HG03439 (cell line): ENCODE results near the gene TMEM121B.

Source experiments
- ATAC-seq: cut with Tn5 transposase; IDR thresholded peaks from one replicate; pipeline ENCODE4 v1.9.1; 2021; ENCODE audit warnings: mild to moderate bottlenecking, moderate library complexity; ENCODE audit not compliant: unreplicated experiment

Gene TMEM121B

DNA sequence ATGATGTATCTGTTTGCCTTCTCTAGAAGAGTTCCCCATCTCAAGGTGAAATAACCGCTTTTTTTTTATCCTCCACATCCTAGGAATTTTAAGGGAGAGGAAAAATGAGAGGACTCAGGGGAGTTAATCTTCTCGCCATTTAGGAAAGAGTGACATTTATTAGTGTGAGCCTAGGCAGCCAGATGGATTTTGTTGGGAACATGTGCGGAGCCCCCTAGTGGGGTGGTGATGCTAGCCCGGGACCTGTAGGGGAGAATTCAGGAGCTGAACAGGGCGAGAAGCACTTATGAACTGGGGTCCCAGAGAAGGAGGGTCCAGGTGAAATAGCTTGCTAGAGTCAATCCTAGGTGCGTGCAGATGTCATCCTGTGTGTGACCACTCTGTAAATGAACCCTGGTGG lies 25.6 kb downstream of the TMEM121B start:
- no peak for ATAC-seq

DNA sequence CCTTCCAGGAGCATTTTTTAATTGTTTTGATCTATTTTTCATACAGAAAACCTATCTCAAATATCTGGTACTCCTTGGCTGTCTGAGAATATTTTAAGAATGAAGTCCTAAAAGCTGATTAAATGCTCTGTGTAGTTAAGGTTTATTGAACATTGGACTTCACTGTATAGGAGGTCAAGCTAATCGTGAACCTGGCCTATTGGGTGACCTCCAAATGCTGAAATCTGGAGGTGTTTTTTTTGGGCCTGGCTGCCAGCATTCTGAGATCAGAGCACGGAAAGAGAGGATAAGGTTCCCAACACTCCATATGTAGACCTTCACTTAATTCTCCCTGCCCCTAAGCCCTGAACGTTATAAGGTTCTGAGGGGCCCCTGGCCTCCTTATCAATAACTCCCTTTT lies 28.1 kb downstream of the TMEM121B start:
- no peak for ATAC-seq

DNA sequence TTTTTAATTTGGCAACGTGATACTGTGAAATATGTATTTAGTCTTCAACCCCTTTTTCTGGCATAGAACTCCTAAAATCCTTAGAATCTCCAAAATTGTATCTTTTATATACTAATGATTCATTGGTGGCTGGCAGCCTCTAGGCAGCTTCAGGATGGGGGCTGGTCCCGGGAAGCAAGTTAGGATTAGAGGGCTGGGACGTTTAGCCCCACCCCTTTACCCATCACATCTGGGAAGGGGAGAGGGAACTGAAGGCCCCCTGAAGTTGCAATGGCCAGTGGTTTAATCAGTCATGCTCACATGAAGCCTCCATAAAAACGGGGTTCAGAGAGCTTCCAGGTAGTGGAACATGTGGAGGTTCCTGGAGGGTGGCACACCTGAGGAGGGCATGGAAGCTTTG lies 29.3 kb downstream of the TMEM121B start:
- ATAC-seq = no peak

DNA sequence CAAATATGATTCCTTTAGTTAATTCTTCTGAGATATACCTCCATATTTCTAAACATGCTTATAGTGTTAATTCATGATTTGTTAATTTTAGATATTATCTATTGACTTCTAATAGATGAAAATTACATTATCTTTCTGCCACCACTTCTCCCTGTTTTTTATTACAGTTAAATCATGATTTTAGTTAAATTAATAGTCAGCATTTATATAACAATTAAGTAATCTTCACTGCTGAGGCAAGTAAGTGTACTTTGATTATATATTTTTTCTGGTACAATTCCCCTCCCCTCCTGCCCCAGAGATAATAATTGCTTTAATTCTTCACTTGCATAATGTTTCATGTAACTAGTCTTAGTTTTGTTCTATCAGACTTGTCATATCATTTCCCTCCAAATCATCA lies 30.6 kb downstream of the TMEM121B start:
- no peak for ATAC-seq

DNA sequence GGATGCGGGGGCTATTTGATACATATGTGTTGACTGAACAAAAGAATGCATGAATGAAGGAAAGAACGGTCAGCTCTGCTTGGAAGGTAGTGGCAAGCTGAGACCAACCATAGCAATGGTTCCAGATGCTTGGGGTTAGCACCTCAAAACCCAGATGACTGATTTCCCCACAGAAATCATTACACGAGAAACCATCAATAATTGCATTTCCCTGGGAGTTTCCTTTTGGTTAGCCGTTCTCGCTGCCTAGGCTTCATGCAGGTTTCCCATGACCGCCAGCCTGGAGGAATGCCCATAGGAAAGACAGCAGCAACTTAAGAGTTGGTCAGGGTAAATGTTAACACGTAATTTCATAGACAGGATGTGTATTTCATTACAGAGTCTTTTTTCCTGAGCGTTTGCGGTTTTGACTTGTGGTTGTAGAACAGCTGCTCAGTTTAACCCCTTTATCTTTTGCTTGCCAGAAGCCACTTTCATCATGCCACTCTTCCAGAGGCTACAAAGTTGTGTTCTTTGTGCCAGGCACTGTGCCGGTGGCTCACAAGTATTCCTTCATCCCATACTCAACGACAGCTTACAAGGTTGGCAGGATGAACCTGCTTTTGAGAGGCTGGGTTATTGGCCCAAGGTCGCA lies 33.5 kb downstream of the TMEM121B start:
- no peak for ATAC-seq

DNA sequence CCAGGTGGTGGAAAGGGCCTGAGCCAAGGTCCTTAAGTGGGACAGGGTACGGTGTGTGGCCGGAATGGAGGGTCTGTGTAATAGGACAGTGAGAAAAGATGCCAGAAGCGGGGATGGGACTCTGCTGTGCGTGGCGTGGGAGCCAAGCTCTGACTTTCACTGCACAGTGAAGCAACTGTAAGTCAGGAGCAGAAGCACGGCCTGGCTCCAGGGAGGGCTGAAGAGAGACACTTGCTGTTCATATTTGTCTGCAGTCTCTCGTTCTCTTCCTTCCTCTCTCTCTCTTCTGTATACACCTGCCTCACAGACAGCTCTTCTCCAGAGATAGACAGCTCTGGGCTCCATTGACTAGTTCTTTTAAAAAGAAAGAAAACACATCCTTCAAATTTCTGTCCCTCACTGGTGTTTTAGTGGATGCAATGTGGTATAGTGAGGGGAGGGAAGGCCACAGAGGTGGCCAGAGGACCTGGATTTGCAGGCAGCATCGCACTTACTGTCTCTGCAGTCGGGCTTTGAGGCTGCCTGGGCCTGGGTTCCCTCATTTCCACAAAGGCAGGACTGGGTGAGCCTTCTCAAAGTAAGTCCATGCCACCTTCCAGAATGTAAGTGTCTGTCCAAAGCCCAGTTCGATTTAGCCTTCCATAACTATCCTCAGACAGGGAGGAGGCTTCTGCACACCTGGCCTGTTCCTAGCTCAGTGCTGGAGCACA lies 34.2 kb downstream of the TMEM121B start:
- ATAC-seq = no peak

DNA sequence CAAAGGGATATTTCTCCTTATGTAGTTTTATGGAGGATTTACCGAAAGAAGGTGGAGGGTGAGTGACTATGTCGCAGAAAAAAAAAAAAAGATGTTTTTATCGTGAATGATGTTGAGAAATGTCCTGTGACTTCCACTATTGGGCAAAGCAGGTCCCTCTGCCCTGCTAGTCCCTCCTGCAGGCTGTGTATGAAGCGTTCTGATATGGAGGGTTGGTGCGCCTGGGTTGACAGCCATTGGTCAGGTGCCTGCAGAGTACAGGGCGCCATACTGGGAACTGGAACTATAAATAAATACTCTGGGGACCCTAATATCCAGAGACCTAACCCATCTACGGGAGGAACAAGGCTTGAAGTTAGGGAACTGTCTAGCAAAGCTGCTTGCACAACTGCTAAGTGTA lies 34.9 kb downstream of the TMEM121B start:
- ATAC-seq = no peak

DNA sequence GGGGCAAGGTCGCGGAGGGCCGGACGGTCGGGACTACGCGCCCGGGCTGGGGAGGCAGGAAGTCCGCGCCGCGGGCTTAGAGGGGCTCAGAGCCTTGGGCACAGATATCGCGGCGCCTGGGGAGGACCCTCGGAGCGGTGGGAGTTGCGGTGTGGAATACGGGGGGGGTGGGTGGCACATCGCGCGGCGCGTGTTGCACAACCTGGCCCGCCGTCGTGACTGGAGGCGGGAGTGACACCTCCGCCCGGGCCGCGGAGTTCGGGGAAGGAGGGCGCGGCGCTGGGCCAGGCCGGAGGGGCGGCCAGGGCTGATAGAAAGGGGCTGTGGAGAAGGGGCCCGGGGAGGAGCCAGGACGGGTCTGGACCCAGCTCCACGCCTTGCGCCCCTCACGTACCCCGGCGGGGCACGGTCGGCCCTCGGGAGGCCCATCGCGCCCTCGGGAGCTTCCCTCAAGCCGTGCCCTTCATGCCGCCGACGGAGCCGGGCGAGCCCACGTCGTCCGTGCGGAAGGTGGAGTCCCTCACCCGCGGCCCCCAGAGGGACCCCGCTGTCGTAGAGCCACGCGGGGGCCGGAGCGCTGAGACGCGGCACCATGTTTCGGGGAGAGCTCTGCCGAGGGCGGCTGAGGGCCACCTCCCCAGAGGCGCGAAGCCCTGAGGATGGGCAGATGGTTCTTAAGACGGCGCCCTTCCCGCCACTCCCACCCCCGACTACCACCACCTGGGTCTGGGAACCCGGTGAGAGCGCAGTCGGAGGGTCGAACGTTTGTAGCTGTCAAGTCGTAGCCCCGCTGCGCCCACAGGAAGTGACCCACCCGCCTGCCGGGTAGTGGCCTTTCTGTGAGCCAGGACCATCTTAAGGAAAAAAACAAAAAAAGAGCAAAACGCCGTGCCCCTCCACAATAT lies 35.6 kb downstream of the TMEM121B start:
- peak; percentile 14 for ATAC-seq

DNA sequence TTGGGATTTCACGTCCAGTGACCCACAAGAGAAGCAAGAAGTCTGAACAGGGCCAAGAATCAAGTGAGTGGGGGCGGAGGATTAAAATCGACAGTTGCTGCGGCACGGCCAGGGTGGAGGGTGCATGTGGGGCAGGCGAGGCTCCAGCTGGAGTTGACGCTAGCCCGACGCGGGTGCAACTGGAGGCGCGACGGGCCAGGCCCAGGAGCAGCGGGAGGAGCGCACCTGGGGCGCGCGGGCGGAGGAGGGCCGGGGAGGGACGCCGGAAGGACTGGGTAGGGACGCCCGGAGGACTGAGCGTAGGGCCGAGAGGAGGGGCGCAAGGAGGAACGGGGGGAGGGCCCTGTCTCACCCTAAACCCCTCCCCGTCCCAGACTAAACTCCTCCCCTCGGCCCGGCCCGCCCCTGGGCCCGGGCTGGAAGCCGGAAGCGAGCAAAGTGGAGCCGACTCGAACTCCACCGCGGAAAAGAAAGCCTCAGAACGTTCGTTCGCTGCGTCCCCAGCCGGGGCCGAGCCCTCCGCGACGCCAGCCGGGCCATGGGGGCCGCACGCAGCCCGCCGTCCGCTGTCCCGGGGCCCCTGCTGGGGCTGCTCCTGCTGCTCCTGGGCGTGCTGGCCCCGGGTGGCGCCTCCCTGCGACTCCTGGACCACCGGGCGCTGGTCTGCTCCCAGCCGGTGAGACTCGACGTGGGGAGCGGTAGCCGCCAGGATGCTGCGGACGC lies 36.4 kb downstream of the TMEM121B start, which contains the start of gene IL17RA:
Gene IL17RA, plus strand, starts transcription at position 447 of the 723 bp plus-strand sequence. Its CDS starts 92 bp downstream, at position 539.
- peak; percentile 87 for ATAC-seq

DNA sequence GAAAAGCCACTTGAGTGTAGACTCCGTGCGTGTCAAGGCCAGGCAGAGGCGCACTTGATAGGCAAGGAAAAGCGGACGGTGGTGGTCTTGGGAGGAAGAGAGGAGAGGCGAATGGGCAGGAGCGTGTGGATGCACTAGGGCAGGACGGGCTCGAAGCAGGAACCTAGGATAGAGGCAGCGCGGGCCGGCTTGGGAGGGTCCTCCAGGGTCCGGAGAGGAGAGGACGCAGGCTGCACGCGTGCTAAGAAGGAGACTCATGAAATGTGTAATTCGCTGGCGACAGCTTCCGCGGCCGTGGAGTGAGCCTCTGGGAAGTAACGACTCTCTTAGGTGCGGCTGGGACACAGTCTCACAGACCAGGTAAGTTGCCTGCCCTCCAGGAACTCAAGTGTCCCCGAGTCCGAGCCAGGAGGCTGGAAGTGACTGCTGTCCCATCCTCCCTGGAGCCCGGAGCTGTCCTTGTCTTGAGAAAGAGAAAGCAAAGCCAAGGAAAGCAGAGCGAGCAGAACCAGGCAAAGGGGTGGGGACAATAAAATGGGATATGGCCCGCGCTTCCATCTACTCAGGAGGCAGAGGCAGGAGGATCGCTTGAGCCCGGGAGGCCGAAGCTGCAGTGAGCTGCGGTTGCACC lies 37.2 kb downstream of the TMEM121B start:
- ATAC-seq = no peak

DNA sequence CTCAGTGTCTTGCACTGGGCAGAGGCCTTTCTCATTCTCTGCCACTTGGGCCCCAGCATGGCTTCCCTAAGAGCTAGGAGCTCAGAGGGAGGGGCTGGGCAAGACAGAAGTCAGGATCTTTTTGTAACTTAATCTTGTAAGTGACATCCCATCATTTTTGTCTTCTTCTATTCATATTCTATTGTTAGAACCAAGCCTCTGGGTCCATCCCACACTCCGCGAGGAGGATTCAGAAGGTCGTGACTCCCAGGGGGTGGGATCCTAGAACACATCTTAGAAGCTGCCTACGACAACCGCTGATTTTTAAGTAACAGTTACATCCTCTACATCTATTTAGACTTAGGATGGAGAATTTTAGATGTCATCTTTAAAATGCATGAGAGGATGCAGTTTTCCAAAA lies 37.9 kb downstream of the TMEM121B start:
- no peak for ATAC-seq

DNA sequence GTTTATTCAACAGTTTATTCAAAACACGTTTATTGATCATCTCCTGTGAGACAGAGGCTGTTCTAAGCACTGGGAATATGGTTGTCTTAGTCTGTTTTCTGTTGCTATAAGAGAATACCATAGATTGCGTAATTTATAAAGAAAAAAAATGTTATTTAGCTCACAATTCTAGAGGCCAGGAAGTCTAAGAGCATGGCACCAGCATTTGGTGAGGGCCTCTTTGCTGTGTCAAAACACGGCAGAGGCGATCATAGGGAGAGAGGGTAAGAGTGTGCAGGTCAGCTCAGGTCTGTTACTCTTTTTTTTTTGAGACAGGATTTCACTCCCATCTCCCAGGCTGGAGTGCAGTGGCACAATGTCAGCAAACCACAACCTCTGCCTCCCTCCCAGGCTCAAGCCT lies 41.6 kb downstream of the TMEM121B start:
- no peak for ATAC-seq

DNA sequence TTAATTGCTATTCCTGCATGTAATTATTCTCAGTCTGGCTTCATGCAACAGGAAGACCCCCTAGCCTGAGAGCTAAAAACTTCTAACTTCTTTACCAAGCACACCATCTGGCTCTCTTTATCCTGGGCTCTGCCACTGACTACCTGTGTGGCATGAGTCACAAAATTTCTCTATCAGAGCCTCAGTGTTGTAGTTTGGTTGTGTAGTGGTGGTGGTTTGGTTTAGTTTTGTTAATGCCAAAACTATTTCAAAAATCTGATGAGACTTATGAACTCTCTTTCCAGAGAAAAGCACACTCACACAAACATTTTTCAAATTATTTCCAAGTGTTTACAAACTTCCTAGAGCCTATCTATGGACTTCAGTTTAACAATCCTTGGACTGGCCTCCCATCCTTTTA lies 43.9 kb downstream of the TMEM121B start:
- ATAC-seq = no peak

DNA sequence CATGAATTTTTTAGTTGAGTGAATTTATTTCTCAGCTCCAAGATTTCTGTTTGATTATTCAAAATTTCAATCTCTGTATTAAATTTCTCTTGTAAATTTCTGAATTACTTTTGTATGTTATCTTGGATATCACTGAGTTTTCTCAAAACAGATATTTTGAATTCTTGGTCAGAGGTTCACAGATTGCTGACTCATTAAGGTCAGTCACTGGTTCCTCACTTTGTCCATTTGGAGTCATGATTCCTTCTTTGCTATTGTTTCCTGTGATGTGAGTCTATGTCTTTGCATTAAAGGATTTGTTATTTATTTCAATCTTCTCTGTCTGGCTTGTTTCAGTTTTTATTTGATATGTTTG lies 46.5 kb downstream of the TMEM121B start:
- ATAC-seq = no peak

DNA sequence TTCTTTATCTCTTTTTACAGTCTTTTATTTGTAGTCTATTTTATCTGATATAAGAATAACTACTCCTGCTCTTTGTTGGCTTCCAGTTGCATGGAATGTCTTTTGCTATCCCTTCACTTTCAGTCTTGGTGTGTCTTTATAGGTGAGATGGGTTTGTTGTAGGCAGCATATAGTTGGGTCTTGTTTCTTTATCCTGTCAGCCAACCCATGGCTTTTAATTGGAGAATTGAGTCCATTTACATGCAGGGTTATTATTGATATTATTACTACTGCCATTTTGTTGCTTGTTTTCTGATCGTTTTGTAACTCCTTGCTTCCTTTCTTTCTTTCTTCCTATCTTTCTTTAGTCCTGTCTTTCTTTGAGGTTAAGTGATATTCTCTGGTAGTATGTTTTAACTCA lies 48.3 kb downstream of the TMEM121B start:
- no peak for ATAC-seq
